Chondrocyte (in vitro differentiated cells): ENCODE data around the gene TTC16. TPM values are rescaled to one million over a fixed set of nuclear protein-coding genes. Genes with fewer than 3 reads are reported as not detected.

ENCODE experiments used
- DNase-seq: peaks from one replicate; pipeline ENCODE4 v3.0.0; 2021; ENCODE audit warnings: mixed read lengths, low spot score
- H3K27ac Mint-ChIP-seq: one replicate; pipeline ENCODE4 v1.8.0; 2021; ENCODE audit warnings: mild to moderate bottlenecking, moderate library complexity, mixed read lengths; ENCODE audit not compliant: unreplicated experiment
- H3K27me3 Mint-ChIP-seq: 2 replicates; pipeline ENCODE4 v1.8.0; 2021; ENCODE audit warnings: low read depth, mixed read lengths
- H3K36me3 Mint-ChIP-seq: 2 replicates; pipeline ENCODE4 v1.8.0; 2021; ENCODE audit warnings: low read depth, mixed read lengths
- H3K4me1 Mint-ChIP-seq: 2 replicates; pipeline ENCODE4 v1.8.0; 2021; ENCODE audit warnings: low read depth, mild to moderate bottlenecking, mixed read lengths
- H3K4me3 Mint-ChIP-seq: one replicate; pipeline ENCODE4 v1.8.0; 2021; ENCODE audit warnings: mild to moderate bottlenecking, moderate library complexity, mixed read lengths; ENCODE audit not compliant: unreplicated experiment
- H3K9me3 Mint-ChIP-seq: 2 replicates; pipeline ENCODE4 v1.8.0; 2021; ENCODE audit warnings: low read depth, mixed read lengths
- CTCF ChIP-seq: fragments of 200-600 bp; sonication (generic); IDR thresholded peaks from 2 replicates; pipeline ENCODE4 v1.5.0; 2021; ENCODE audit warnings: antibody characterized with exemption, mild to moderate bottlenecking, moderate library complexity
- total RNA-seq: library from RNA; stranded (reverse); gene quantifications from 3 replicates; pipeline ENCODE4 v1.2.1, GENCODE V29; 2021

The TTC16 gene
- total RNA-seq, 1 donor from 2014 or later, result not detected

- peak; percentile 33 for TF ChIP-seq CTCF
- Mint-ChIP-seq H3K4me3 (peak overlapping the region; percentile 89), H3K27me3 (no peaks in the 10 kb centered on the region), H3K36me3 (peaks cover 5% of the 10 kb centered on the region), H3K27ac (peak overlapping the region; percentile 98), H3K9me3 (no peaks in the 10 kb centered on the region), H3K4me1 (peaks cover 53% of the 10 kb centered on the region)
- no peak for DNase-seq
Observed at GRCh38 chr9:127769929-127770582, 54.2 kb downstream of the TTC16 start.

GRCh38 chr9:127770583-127770904 is 54.7 kb downstream of the TTC16 start:
- peak overlapping the region; percentile 92 for H3K27ac Mint-ChIP-seq
- no peaks in the 10 kb centered on the region for H3K9me3 Mint-ChIP-seq
- peaks cover 53% of the 10 kb centered on the region for H3K4me1 Mint-ChIP-seq
- H3K4me3 Mint-ChIP-seq, result peak overlapping the region; percentile 89
- no peak for TF ChIP-seq CTCF
- no peak for DNase-seq
- H3K36me3 Mint-ChIP-seq, result peaks cover 3% of the 10 kb centered on the region
- no peaks in the 10 kb centered on the region for H3K27me3 Mint-ChIP-seq

- Mint-ChIP-seq H3K27me3 (no peaks in the 10 kb centered on the region), H3K27ac (peak overlapping the region; percentile 92), H3K4me3 (peak overlapping the region; percentile 89), H3K4me1 (peaks cover 51% of the 10 kb centered on the region), H3K36me3 (peaks cover 3% of the 10 kb centered on the region), H3K9me3 (no peaks in the 10 kb centered on the region)
- DNase-seq, result peak; percentile 100
- TF ChIP-seq CTCF, result no peak
Observed at GRCh38 chr9:127770905-127771569, 55.2 kb downstream of the TTC16 start.

- H3K4me1 Mint-ChIP-seq, result peaks cover 46% of the 10 kb centered on the region
- no peaks in the 10 kb centered on the region for H3K27me3 Mint-ChIP-seq
- no peak for DNase-seq
- H3K4me3 Mint-ChIP-seq, result peak overlapping the region; percentile 89
- no peaks in the 10 kb centered on the region for H3K9me3 Mint-ChIP-seq
- no peak for TF ChIP-seq CTCF
- H3K27ac Mint-ChIP-seq, result peak overlapping the region; percentile 92
- H3K36me3 Mint-ChIP-seq, result no peaks in the 10 kb centered on the region
Observed at GRCh38 chr9:127771570-127772189, 55.8 kb downstream of the TTC16 start.

- DNase-seq, result no peak
- Mint-ChIP-seq H3K9me3 (no peaks in the 10 kb centered on the region), H3K36me3 (no peaks in the 10 kb centered on the region), H3K27me3 (no peaks in the 10 kb centered on the region), H3K4me1 (peaks cover 40% of the 10 kb centered on the region), H3K27ac (no peak overlapping the region), H3K4me3 (no peak overlapping the region)
- no peak for TF ChIP-seq CTCF
Observed at GRCh38 chr9:127772603-127773002, 56.7 kb downstream of the TTC16 start.
